Astrocyte (in vitro differentiated cells and primary cell): Measurements from ENCODE around the gene SPR.

Experiments used
- CTCF ChIP-seq: IDR thresholded peaks from 2 replicates; pipeline ENCODE4 v1.5.1; 2011; ENCODE audit warnings: low read depth, mild to moderate bottlenecking, inconsistent platforms, low read length, moderate library complexity; ENCODE audit not compliant: insufficient read depth
- EZH2 ChIP-seq: IDR thresholded peaks from 2 replicates; pipeline ENCODE4 v1.6.1; 2012; ENCODE audit warnings: mild to moderate bottlenecking, low read length, inconsistent platforms; ENCODE audit not compliant: insufficient read depth

GRCh38 chr2:72848436-72849137 is 38.6 kb upstream of the SPR start:
- no peak for TF ChIP-seq CTCF
- TF ChIP-seq EZH2, result no peak
